HEK293T (cell line): ENCODE results near the gene SYNM.

ENCODE experiments used
- CTCF ChIA-PET: fragments of 350-600 bp; formaldehyde crosslinking; extraction: SDS; loops from one replicate; lab custom pipeline; 2021; ENCODE audit warnings: antibody characterized with exemption, inconsistent platforms; lab: Yijun Ruan, JAX
- POLR2A ChIA-PET: fragments of 350-600 bp; formaldehyde crosslinking; extraction: SDS; loops from one replicate; lab custom pipeline; 2020; ENCODE audit warnings: antibody characterized with exemption, inconsistent platforms; lab: Yijun Ruan, JAX
- DNase-seq: peaks from one replicate; pipeline ENCODE4 v3.0.0; 2012; ENCODE audit warnings: mixed read lengths; ENCODE audit errors: extremely low spot score
- ARNT ChIP-seq: fragments of 450-650 bp; IDR thresholded peaks from 2 replicates; pipeline ENCODE4 v1.6.1; 2017; ENCODE audit warnings: mild to moderate bottlenecking
- BHLHE40 ChIP-seq: fragments of 450-650 bp; IDR thresholded peaks from 2 replicates; pipeline ENCODE4 v1.6.1; 2016; ENCODE audit warnings: mild to moderate bottlenecking, moderate library complexity, borderline replicate concordance
- CTBP1 ChIP-seq: fragments of 450-650 bp; IDR thresholded peaks from 2 replicates; pipeline ENCODE4 v1.6.1; 2016; ENCODE audit warnings: borderline replicate concordance
- ELF4 ChIP-seq: fragments of 450-650 bp; IDR thresholded peaks from 2 replicates; pipeline ENCODE4 v1.6.1; 2017; ENCODE audit warnings: antibody characterized with exemption
- FOXA1 ChIP-seq: fragments of 450-650 bp; IDR thresholded peaks from 2 replicates; pipeline ENCODE4 v1.6.1; 2016; ENCODE audit warnings: mild to moderate bottlenecking
- FOXK2 ChIP-seq: fragments of 450-650 bp; IDR thresholded peaks from 2 replicates; pipeline ENCODE4 v1.6.1; 2016; ENCODE audit warnings: mild to moderate bottlenecking
- FOXM1 ChIP-seq: fragments of 450-650 bp; IDR thresholded peaks from 2 replicates; pipeline ENCODE4 v1.6.1; 2017; ENCODE audit warnings: mild to moderate bottlenecking, borderline replicate concordance
- HDGF ChIP-seq: fragments of 450-650 bp; IDR thresholded peaks from 2 replicates; pipeline ENCODE4 v1.6.1; 2017; ENCODE audit warnings: antibody characterized with exemption, borderline replicate concordance
- L3MBTL2 ChIP-seq: fragments of 450-650 bp; conservative IDR thresholded peaks from 2 replicates; pipeline ENCODE4 v1.6.1; 2016; ENCODE audit warnings: mild to moderate bottlenecking
- LEF1 ChIP-seq: fragments of 450-650 bp; IDR thresholded peaks from 2 replicates; pipeline ENCODE4 v1.6.1; 2017; ENCODE audit warnings: mild to moderate bottlenecking, borderline replicate concordance
- NFRKB ChIP-seq: fragments of 450-650 bp; IDR thresholded peaks from 2 replicates; pipeline ENCODE4 v1.6.1; 2016; ENCODE audit warnings: mild to moderate bottlenecking, moderate library complexity
- SP1 ChIP-seq: fragments of 450-650 bp; IDR thresholded peaks from 2 replicates; pipeline ENCODE4 v1.6.1; 2017
- SUZ12 ChIP-seq: fragments of 450-650 bp; IDR thresholded peaks from 2 replicates; pipeline ENCODE4 v1.6.1; 2016; ENCODE audit warnings: mild to moderate bottlenecking
- TARDBP ChIP-seq: fragments of 450-650 bp; IDR thresholded peaks from 2 replicates; pipeline ENCODE4 v1.6.1; 2016
- ZNF384 ChIP-seq: fragments of 450-650 bp; IDR thresholded peaks from 2 replicates; pipeline ENCODE4 v1.6.1; 2016
- TF ChIP-seq, protein P1 (sequence below): fragments of 450-650 bp; IDR thresholded peaks from 2 replicates; pipeline ENCODE4 v1.6.1; 2016

SYNM gene

DNA sequence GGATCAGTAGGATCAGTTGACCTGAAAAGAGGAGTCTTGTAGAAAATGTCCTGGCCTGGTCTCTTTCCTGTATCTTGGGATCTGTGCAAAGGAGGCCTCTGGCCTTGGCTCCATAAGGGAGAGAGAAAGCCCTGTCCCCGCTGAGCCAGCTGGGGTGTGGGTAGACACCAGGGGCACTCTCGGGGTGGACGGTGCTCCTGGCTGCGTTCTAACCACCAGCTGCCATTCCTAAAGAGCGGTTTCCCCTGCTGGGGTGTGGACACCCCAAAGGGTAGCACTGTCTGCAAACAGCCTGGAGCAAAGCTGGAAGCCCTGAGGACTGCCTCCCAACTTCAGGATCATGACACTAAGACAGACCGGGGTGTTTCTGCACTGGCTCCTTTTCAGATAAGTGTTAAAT lies 23.5 kb downstream of the SYNM start:
- POLR2A ChIA-PET = no interaction called here
- TF ChIP-seq NFRKB (no peak), ZNF384 (no peak), FOXM1 (no peak), ELF4 (no peak), HDGF (no peak), L3MBTL2 (no peak)
- CTCF ChIA-PET = interaction anchor here (1.2 kb wide), 1 partner anchor 28 kb away, joined by 4 read pairs; no protein-coding TSS in a partner anchor
- no peak for DNase-seq

DNA sequence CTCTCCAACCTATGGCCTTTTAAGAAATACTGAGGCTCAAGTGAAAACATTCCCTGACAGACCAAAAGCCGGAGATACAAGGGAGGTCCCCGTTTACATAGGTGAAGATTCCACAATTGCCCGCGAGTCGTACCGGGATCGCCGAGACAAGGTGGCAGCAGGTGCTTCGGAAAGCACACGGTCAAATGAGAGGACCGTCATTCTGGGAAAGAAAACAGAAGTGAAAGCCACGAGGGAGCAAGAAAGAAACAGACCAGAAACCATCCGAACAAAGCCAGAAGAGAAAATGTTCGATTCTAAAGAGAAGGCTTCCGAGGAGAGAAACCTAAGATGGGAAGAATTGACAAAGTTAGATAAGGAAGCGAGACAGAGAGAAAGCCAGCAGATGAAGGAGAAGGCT lies 24.8 kb downstream of the SYNM start:
- no peak for DNase-seq
- ChIA-PET CTCF (no interaction called here), POLR2A (no interaction called here)
- TF ChIP-seq SUZ12 = no peak
- TF ChIP-seq HDGF = no peak
- no peak for TF ChIP-seq LEF1
- TF ChIP-seq FOXK2 = no peak
- no peak for TF ChIP-seq FOXM1
- TF ChIP-seq FOXA1 = no peak
- TF ChIP-seq, protein P1, sequence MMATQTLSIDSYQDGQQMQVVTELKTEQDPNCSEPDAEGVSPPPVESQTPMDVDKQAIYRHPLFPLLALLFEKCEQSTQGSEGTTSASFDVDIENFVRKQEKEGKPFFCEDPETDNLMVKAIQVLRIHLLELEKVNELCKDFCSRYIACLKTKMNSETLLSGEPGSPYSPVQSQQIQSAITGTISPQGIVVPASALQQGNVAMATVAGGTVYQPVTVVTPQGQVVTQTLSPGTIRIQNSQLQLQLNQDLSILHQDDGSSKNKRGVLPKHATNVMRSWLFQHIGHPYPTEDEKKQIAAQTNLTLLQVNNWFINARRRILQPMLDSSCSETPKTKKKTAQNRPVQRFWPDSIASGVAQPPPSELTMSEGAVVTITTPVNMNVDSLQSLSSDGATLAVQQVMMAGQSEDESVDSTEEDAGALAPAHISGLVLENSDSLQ = no peak
- no peak for TF ChIP-seq CTBP1
- TF ChIP-seq TARDBP = no peak
- TF ChIP-seq NFRKB = no peak
- no peak for TF ChIP-seq ELF4
- no peak for TF ChIP-seq ZNF384
- no peak for TF ChIP-seq SP1
- no peak for TF ChIP-seq L3MBTL2

DNA sequence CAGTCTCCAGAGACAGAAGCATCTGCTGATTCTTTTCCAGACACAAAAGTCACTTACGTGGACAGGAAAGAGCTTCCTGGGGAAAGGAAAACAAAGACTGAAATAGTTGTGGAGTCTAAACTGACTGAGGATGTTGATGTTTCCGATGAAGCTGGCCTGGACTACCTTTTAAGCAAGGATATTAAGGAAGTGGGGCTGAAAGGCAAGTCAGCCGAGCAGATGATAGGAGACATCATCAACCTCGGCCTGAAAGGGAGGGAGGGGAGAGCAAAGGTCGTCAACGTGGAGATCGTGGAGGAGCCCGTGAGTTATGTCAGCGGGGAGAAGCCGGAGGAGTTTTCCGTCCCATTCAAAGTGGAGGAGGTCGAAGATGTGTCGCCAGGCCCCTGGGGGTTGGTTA lies 25.4 kb downstream of the SYNM start:
- no peak for TF ChIP-seq FOXA1
- CTCF ChIA-PET = no interaction called here
- no peak for DNase-seq
- POLR2A ChIA-PET = no interaction called here

DNA sequence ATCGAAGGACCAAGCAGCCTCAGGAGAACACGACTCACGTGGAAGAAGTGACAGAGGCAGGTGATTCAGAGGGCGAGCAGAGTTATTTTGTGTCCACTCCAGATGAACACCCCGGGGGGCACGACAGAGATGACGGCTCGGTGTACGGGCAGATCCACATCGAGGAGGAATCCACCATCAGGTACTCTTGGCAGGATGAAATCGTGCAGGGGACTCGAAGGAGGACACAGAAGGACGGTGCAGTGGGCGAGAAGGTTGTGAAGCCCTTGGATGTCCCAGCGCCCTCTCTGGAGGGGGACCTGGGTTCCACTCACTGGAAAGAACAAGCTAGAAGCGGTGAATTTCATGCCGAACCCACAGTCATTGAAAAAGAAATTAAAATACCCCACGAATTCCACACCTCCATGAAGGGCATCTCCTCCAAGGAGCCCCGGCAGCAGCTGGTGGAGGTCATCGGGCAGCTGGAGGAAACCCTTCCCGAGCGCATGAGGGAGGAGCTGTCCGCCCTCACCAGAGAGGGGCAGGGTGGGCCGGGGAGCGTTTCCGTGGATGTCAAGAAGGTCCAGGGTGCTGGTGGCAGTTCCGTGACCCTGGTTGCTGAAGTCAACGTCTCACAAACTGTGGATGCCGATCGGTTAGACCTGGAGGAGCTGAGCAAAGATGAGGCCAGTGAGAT lies 26.0 kb downstream of the SYNM start:
- TF ChIP-seq TARDBP (no peak), ELF4 (no peak)
- ChIA-PET POLR2A (no interaction called here), CTCF (interaction anchor here (0.5 to 0.7 kb wide), 2 partner anchors 703 to 1053 kb away, joined by 3 read pairs; no protein-coding TSS in a partner anchor)
- DNase-seq = no peak

DNA sequence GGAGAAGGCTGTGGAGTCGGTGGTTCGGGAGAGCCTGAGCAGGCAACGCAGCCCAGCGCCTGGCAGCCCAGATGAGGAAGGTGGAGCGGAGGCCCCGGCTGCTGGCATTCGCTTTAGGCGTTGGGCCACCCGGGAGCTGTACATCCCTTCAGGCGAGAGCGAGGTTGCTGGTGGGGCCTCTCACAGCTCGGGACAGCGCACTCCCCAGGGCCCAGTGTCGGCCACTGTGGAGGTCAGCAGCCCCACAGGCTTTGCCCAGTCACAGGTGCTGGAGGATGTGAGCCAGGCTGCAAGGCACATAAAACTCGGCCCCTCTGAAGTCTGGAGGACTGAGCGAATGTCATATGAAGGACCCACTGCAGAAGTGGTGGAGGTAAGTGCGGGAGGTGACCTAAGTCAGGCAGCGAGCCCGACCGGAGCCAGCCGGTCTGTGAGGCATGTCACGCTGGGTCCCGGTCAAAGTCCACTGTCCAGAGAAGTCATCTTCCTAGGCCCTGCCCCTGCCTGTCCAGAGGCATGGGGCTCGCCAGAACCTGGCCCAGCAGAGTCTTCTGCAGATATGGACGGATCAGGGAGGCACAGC lies 26.7 kb downstream of the SYNM start:
- CTCF ChIA-PET = interaction anchor here (0.5 to 0.7 kb wide), 2 partner anchors 704 to 1054 kb away, joined by 3 read pairs; no protein-coding TSS in a partner anchor
- POLR2A ChIA-PET = no interaction called here
- no peak for DNase-seq
- TF ChIP-seq, protein P1 = no peak
- TF ChIP-seq TARDBP = no peak
- no peak for TF ChIP-seq CTBP1
- no peak for TF ChIP-seq SP1
- TF ChIP-seq FOXK2 = no peak
- TF ChIP-seq FOXM1 = no peak
- TF ChIP-seq BHLHE40 = no peak
- TF ChIP-seq L3MBTL2 = no peak
- TF ChIP-seq FOXA1 = no peak
- TF ChIP-seq HDGF = no peak
- no peak for TF ChIP-seq ZNF384
- no peak for TF ChIP-seq ELF4
- no peak for TF ChIP-seq LEF1
- no peak for TF ChIP-seq ARNT
- TF ChIP-seq SUZ12 = no peak
- no peak for TF ChIP-seq NFRKB

DNA sequence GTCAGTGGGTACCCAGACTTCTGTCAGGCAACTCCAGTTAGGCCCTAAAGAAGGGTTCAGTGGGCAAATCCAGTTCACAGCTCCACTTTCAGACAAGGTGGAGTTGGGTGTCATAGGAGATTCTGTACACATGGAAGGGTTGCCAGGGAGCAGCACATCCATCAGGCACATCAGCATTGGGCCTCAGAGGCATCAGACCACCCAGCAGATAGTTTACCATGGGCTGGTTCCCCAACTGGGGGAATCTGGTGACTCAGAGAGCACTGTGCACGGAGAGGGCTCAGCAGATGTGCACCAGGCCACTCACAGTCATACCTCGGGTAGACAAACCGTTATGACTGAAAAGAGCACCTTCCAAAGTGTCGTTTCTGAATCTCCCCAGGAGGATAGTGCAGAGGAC lies 27.2 kb downstream of the SYNM start:
- ChIA-PET POLR2A (no interaction called here), CTCF (no interaction called here)
- DNase-seq = no peak
- TF ChIP-seq ZNF384 (no peak), FOXM1 (no peak)

DNA sequence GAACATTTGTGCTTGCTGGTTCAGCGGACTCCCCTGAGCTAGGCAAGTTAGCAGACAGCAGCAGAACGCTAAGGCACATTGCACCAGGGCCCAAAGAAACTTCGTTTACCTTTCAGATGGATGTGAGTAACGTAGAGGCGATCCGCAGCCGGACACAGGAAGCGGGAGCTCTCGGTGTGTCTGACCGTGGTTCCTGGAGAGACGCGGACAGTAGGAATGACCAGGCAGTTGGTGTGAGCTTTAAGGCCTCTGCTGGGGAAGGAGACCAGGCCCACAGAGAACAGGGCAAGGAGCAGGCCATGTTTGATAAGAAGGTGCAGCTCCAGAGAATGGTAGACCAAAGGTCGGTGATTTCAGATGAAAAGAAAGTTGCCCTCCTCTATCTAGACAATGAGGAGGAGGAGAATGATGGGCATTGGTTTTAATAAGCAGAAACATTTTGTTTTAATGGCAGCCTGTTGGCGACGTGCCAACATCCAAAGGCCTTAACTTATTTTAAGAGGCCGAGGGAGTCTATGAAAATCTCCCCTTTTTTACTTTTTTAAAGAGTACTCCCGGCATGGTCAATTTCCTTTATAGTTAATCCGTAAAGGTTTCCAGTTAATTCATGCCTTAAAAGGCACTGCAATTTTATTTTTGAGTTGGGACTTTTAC lies 27.9 kb downstream of the SYNM start:
- POLR2A ChIA-PET = no interaction called here
- no peak for DNase-seq
- TF ChIP-seq ZNF384 (no peak), TARDBP (no peak)
- TF ChIP-seq, protein P1 = no peak
- CTCF ChIA-PET = no interaction called here
